ENCODE data around the gene TSSK2. TPM values are rescaled to one million over a fixed set of nuclear protein-coding genes. Genes with fewer than 3 reads are reported as not detected.

The TSSK2 gene
- total and polyA plus RNA-seq, 7 donors: 0.14 to 0.32 (median 0.28) TPM; not detected in 3

GRCh38 chr22:19097518-19097917 is 33.6 kb upstream of the TSSK2 start:
- WGBS, 3 donors: 64 to 76% (median 72%) methylated on average over 3 of the region's 3 CpGs
- H3K4me3 ChIP-seq: no peak overlapping the region
- ATAC-seq (no peak), DNase-seq (no peak)
- no peaks in the 10 kb centered on the region for H3K27me3 ChIP-seq (ENCODE audit: insufficient read depth in 3 of 3, low read length in 2 of 3)
- H3K27ac ChIP-seq: peak overlapping the region; percentile 23
- H3K9me3 ChIP-seq: no peaks in the 10 kb centered on the region
- peaks cover 16% of the 10 kb centered on the region for H3K4me1 ChIP-seq
- intact Hi-C loops (cut with DNase I): no loop called here
- no peak for TF ChIP-seq CTCF (IDR thresholded peaks at IDR 0.05)
- no peaks in the 10 kb centered on the region for H3K36me3 ChIP-seq (ENCODE audit: insufficient read depth in 1 of 2, low read depth in 1 of 2)

GRCh38 chr22:19098157-19098556 is 33.0 kb upstream of the TSSK2 start:
- no peak for ATAC-seq
- intact Hi-C loops (cut with DNase I): no loop called here
- Histone ChIP-seq H3K36me3 (ENCODE audit: insufficient read depth in 1 of 2, low read depth in 1 of 2) (no peaks in the 10 kb centered on the region), H3K4me1 (peaks cover 21% of the 10 kb centered on the region), H3K27ac (no peak overlapping the region), H3K9me3 (no peaks in the 10 kb centered on the region), H3K4me3 (no peak overlapping the region), H3K27me3 (ENCODE audit: insufficient read depth in 3 of 3, low read length in 2 of 3) (no peaks in the 10 kb centered on the region)
- 57 to 58% (median 57%) methylated on average over 4 of the region's 4 CpGs for WGBS, 3 donors
- DNase-seq: no peak
- TF ChIP-seq CTCF (IDR thresholded peaks at IDR 0.05): no peak

- no peaks in the 10 kb centered on the region for H3K27me3 ChIP-seq (ENCODE audit: insufficient read depth in 3 of 3, low read length in 2 of 3)
- H3K9me3 ChIP-seq: no peaks in the 10 kb centered on the region
- TF ChIP-seq CTCF (IDR thresholded peaks at IDR 0.05): no peak
- 28 to 43% (median 31%) methylated on average over 5 of the region's 5 CpGs for WGBS, 3 donors
- peak in 1 of 2 donors; percentile 75 for DNase-seq
- peak overlapping the region; percentile 71 for H3K27ac ChIP-seq
- no peaks in the 10 kb centered on the region for H3K36me3 ChIP-seq (ENCODE audit: insufficient read depth in 1 of 2, low read depth in 1 of 2)
- peaks cover 65% of the 10 kb centered on the region for H3K4me1 ChIP-seq
- intact Hi-C loops (cut with DNase I): loop anchor here in 1 of 2 donors (5.0 kb wide), 1 partner anchor 37 kb away; no protein-coding TSS in a partner anchor
- H3K4me3 ChIP-seq: no peak overlapping the region
- ATAC-seq: peak; percentile 52 to 72 (median 66)
Observed at GRCh38 chr22:19103880-19104821, 27.0 kb upstream of the TSSK2 start.

- H3K4me3 ChIP-seq: no peak overlapping the region
- no peak for TF ChIP-seq CTCF (IDR thresholded peaks at IDR 0.05)
- no peaks in the 10 kb centered on the region for H3K27me3 ChIP-seq (ENCODE audit: insufficient read depth in 3 of 3, low read length in 2 of 3)
- no peaks in the 10 kb centered on the region for H3K9me3 ChIP-seq
- peaks cover 76% of the 10 kb centered on the region for H3K4me1 ChIP-seq
- no peaks in the 10 kb centered on the region for H3K36me3 ChIP-seq (ENCODE audit: insufficient read depth in 1 of 2, low read depth in 1 of 2)
- DNase-seq: peak in 1 of 2 donors; percentile 55
- H3K27ac ChIP-seq: peak overlapping the region; percentile 71
- peak; percentile 26 to 53 (median 32) for ATAC-seq
- 37 to 87% (median 67%) methylated on average over 8 of the region's 8 CpGs for WGBS, 3 donors
- intact Hi-C loops (cut with DNase I): no loop called here
Observed at GRCh38 chr22:19105456-19105855, 25.7 kb upstream of the TSSK2 start.

Measured in psoas muscle (tissue), 8 donors.